ENCODE results near the gene ADGRV1. TPM values are rescaled to one million over a fixed set of nuclear protein-coding genes. Genes with fewer than 3 reads are reported as not detected.

ADGRV1 gene
- total and polyA plus RNA-seq, 9 of the 15 experiments (the other 6 are each of a cell fraction or from before 2014, with no cell fraction given): 21.7 to 156 (median 58.2) TPM

GRCh38 chr5:90640484-90641059 lies 82.0 kb downstream of the ADGRV1 start (continued):
- TF ChIP-seq ZNF583 (CRISPR knock-in tag; IDR thresholded peaks at IDR 0.05) (peak; percentile 80), EP400 (IDR thresholded peaks at IDR 0.05) (0 out of 2 replicates have a peak, but pooled peaks have one; percentile 11), ZNF174 (CRISPR knock-in tag; IDR thresholded peaks at IDR 0.05) (peak; percentile 36; the same call in 1 of the 2 replicates), MTA3 (IDR thresholded peaks at IDR 0.05; ENCODE audit: borderline replicate concordance) (0 out of 2 replicates have a peak, but pooled peaks have one; percentile 44), GTF2A2 (tag; IDR thresholded peaks at IDR 0.05) (peak; percentile 81; the same call in 1 of the 2 replicates), YY1 (IDR thresholded peaks at IDR 0.05; ENCODE audit: borderline replicate concordance in 1 of 3, control insufficient read depth in 1 of 3, extremely low read depth in 1 of 3, insufficient read depth in 3 of 3, insufficient read length in 1 of 3, insufficient replicate concordance in 2 of 3, low read depth in 1 of 3, low read length in 2 of 3) (peak in 1 of 3 experiments; percentile 23), MAZ (CRISPR knock-in tag; conservative IDR thresholded peaks at IDR 0.05 in 1 of 2, IDR thresholded peaks at IDR 0.05 in 1 of 2) (0 out of 4 replicates have a peak, but pooled peaks of 1 of the 2 experiments have one; percentile 41), NR2C2 (CRISPR knock-in tag; IDR thresholded peaks at IDR 0.05) (no peak), NR2C2 (tag; IDR thresholded peaks at IDR 0.05) (peak; percentile 58), RFX1 (IDR thresholded peaks at IDR 0.05) (no peak), ERF (CRISPR knock-in tag; IDR thresholded peaks at IDR 0.05) (0 out of 2 replicates have a peak, but pooled peaks have one; percentile 57), MTA2 (IDR thresholded peaks at IDR 0.05; ENCODE audit: low read depth) (0 out of 2 replicates have a peak, but pooled peaks have one; percentile 12), TAF7 (tag; IDR thresholded peaks at IDR 0.05) (0 out of 2 replicates have a peak, but pooled peaks have one; percentile 34), ZNF175 (CRISPR knock-in tag; IDR thresholded peaks at IDR 0.05; ENCODE audit: low read depth) (0 out of 2 replicates have a peak, but pooled peaks have one; percentile 39), ZNF592 (IDR thresholded peaks at IDR 0.05) (peak; percentile 93), E2F6 (IDR thresholded peaks at IDR 0.05; ENCODE audit: borderline replicate concordance in 1 of 2, extremely low read depth in 1 of 2, insufficient read depth in 1 of 2, insufficient read length in 1 of 2, low read depth in 1 of 2, low read length in 1 of 2, poor library complexity in 1 of 2, severe bottlenecking in 1 of 2) (no peak), NFE2L1 (tag; IDR thresholded peaks at IDR 0.05; ENCODE audit: borderline replicate concordance, low read depth) (no peak), ZNF239 (CRISPR knock-in tag; IDR thresholded peaks at IDR 0.05) (peak; percentile 41; the same call in 1 of the 2 replicates), MEF2D (tag; conservative IDR thresholded peaks at IDR 0.05; ENCODE audit: low read depth) (0 out of 2 replicates have a peak, but pooled peaks have one; percentile 43), SMAD4 (CRISPR knock-in tag; conservative IDR thresholded peaks at IDR 0.05) (peak; percentile 71; the same call in 1 of the 2 replicates), PCBP2 (IDR thresholded peaks at IDR 0.05; ENCODE audit: low read depth, low read length, poor library complexity, severe bottlenecking) (no peak), ZKSCAN8 (CRISPR knock-in tag; IDR thresholded peaks at IDR 0.05) (peak; percentile 44; the same call in 1 of the 2 replicates)

Data from K562 (cell line).